H1 (cell line): ENCODE results near the gene TTC38.

Experiments
- GABPA ChIP-seq: IDR thresholded peaks from 2 replicates; pipeline ENCODE4 v1.6.1; 2011; ENCODE audit warnings: mild to moderate bottlenecking, low read length, moderate library complexity, borderline replicate concordance; ENCODE audit not compliant: insufficient read depth
- RFX5 ChIP-seq: IDR thresholded peaks from 2 replicates; pipeline ENCODE4 v1.6.1; 2011; ENCODE audit warnings: low read depth, low read length, improper control_type of control experiment, borderline replicate concordance
- TCF12 ChIP-seq: IDR thresholded peaks from 2 replicates; pipeline ENCODE4 v1.6.1; 2011; ENCODE audit warnings: low read depth, mild to moderate bottlenecking, low read length
- YY1 ChIP-seq: IDR thresholded peaks from 2 replicates; pipeline ENCODE4 v1.6.1; 2011; ENCODE audit warnings: low read depth, mild to moderate bottlenecking, low read length
- TF ChIP-seq, protein P1 (sequence below), 3 experiments: IDR thresholded peaks; 1 replicate in 2 of 3; 2 replicates in 1 of 3; pipeline versions ENCODE4 v1.5.1 to v1.6.1; 2011; ENCODE audit warnings: low read length in 3 of 3, mild to moderate bottlenecking in 3 of 3, inconsistent platforms in 2 of 3, low read depth in 1 of 3, moderate library complexity in 1 of 3; ENCODE audit not compliant: insufficient read depth in 1 of 3; ENCODE audit errors: control extremely low read depth in 1 of 3

DNA sequence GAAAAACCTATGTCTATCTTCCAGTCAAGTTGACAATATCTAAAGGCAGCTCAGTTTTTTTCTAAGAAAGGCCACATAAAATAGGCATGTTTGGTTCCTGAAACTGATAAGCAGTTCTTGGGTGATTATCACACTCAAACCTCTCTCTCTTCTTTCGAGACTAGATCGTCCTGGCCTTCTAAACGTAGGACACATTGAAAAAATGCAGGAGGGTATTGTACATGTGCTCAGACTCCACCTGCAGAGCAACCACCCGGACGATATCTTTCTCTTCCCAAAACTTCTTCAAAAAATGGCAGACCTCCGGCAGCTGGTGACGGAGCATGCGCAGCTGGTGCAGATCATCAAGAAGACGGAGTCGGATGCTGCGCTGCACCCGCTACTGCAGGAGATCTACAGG lies 32.8 kb upstream of the TTC38 start:
- no peak for TF ChIP-seq YY1
- no peak for TF ChIP-seq TCF12
- TF ChIP-seq, protein P1, sequence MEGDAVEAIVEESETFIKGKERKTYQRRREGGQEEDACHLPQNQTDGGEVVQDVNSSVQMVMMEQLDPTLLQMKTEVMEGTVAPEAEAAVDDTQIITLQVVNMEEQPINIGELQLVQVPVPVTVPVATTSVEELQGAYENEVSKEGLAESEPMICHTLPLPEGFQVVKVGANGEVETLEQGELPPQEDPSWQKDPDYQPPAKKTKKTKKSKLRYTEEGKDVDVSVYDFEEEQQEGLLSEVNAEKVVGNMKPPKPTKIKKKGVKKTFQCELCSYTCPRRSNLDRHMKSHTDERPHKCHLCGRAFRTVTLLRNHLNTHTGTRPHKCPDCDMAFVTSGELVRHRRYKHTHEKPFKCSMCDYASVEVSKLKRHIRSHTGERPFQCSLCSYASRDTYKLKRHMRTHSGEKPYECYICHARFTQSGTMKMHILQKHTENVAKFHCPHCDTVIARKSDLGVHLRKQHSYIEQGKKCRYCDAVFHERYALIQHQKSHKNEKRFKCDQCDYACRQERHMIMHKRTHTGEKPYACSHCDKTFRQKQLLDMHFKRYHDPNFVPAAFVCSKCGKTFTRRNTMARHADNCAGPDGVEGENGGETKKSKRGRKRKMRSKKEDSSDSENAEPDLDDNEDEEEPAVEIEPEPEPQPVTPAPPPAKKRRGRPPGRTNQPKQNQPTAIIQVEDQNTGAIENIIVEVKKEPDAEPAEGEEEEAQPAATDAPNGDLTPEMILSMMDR (IDR thresholded peaks at IDR 0.05; ENCODE audit: control extremely low read depth in 1 of 3, insufficient read depth in 1 of 3, low read depth in 1 of 3, low read length in 3 of 3): no peak
- TF ChIP-seq RFX5: no peak
- TF ChIP-seq GABPA: no peak
